ENCODE results near the gene SLC2A9.
"Not testable (repeated sequence)": the region's sequence is repeated elsewhere in the genome, so short reads cannot be mapped to it uniquely, and the experiment has no call there.

Gene SLC2A9

GRCh38 chr4:9994246-9994847 lies 26.9 kb downstream of the SLC2A9 start:
- no peak for DNase-seq

GRCh38 chr4:9989918-9990635 lies 31.2 kb downstream of the SLC2A9 start:
- no peak for DNase-seq

GRCh38 chr4:9988933-9989332 lies 32.4 kb downstream of the SLC2A9 start:
- no peak for DNase-seq

GRCh38 chr4:9988363-9988749 lies 32.9 kb downstream of the SLC2A9 start:
- DNase-seq: no peak

GRCh38 chr4:9987749-9988362 lies 33.4 kb downstream of the SLC2A9 start:
- DNase-seq: no peak

- no peak for DNase-seq
These were observed 36.7 kb downstream of the SLC2A9 start for GRCh38 chr4:9984621-9985020.

GRCh38 chr4:9983211-9983610 lies 38.1 kb downstream of the SLC2A9 start:
- DNase-seq: no peak

GRCh38 chr4:9981899-9982298 lies 39.4 kb downstream of the SLC2A9 start:
- not testable (repeated sequence) for DNase-seq

GRCh38 chr4:9980898-9981297 lies 40.4 kb downstream of the SLC2A9 start:
- no peak for DNase-seq

GRCh38 chr4:9979101-9979701 lies 42.1 kb downstream of the SLC2A9 start:
- DNase-seq: no peak

GRCh38 chr4:9977518-9978031 lies 43.7 kb downstream of the SLC2A9 start:
- no peak for DNase-seq

GRCh38 chr4:9976781-9977180 lies 44.5 kb downstream of the SLC2A9 start:
- no peak for DNase-seq

GRCh38 chr4:9976293-9976692 lies 45.0 kb downstream of the SLC2A9 start:
- DNase-seq: no peak

GRCh38 chr4:9971711-9972110 lies 49.6 kb downstream of the SLC2A9 start:
- DNase-seq: no peak

- no peak for DNase-seq
These were observed 50.8 kb downstream of the SLC2A9 start for GRCh38 chr4:9970399-9971011.

- peak; percentile 22 for DNase-seq
These were observed 51.5 kb downstream of the SLC2A9 start for GRCh38 chr4:9969526-9970398.

GRCh38 chr4:9968472-9968871 lies 52.8 kb downstream of the SLC2A9 start:
- no peak for DNase-seq

- no peak for DNase-seq
These were observed 56.4 kb downstream of the SLC2A9 start for GRCh38 chr4:9964879-9965278.

GRCh38 chr4:9963328-9963727 lies 58.0 kb downstream of the SLC2A9 start:
- no peak for DNase-seq

GRCh38 chr4:9962611-9963314 lies 58.5 kb downstream of the SLC2A9 start:
- no peak for DNase-seq

GRCh38 chr4:9954468-9954867 lies 66.8 kb downstream of the SLC2A9 start:
- DNase-seq: no peak

- DNase-seq: no peak
These were observed 68.2 kb downstream of the SLC2A9 start for GRCh38 chr4:9953089-9953488.

Measured in hematopoietic multipotent progenitor cell treated with erythropoietin and hydrocortisone succinate and interleukin-3 and kit ligand, for 4 days (in vitro differentiated cells).